NB4 (cell line): ENCODE data around the gene HBB.
"Not testable (repeated sequence)": the region's sequence is repeated elsewhere in the genome, so short reads cannot be mapped to it uniquely, and the experiment has no call there.

Source experiments
- DNase-seq: peaks from one replicate; pipeline ENCODE4 v3.0.0; 2010; ENCODE audit warnings: low read depth
- H3K4me3 ChIP-seq: one replicate; pipeline ENCODE4 v1.5.1; 2011; ENCODE audit warnings: mild to moderate bottlenecking, low read depth, low read length, moderate library complexity
- CTCF ChIP-seq: IDR thresholded peaks from one replicate; pipeline ENCODE4 v1.5.1; 2012; ENCODE audit warnings: low read depth, low read length
- MAX ChIP-seq: IDR thresholded peaks from 2 replicates; pipeline ENCODE4 v1.6.1; 2011; ENCODE audit warnings: low read depth, low read length
- MYC ChIP-seq: IDR thresholded peaks from 2 replicates; pipeline ENCODE4 v1.6.1; 2011; ENCODE audit warnings: low read depth, low read length
- POLR2A ChIP-seq: IDR thresholded peaks from 2 replicates; pipeline ENCODE4 v1.6.1; 2011; ENCODE audit warnings: mild to moderate bottlenecking; ENCODE audit not compliant: insufficient read length; ENCODE audit errors: extremely low read depth

Gene HBB

GRCh38 chr11:5267033-5267563 lies 40.2 kb upstream of the HBB start:
- no peak overlapping the region for H3K4me3 ChIP-seq
- no peak for DNase-seq
- no peak for TF ChIP-seq MYC
- TF ChIP-seq POLR2A = no peak
- TF ChIP-seq CTCF = no peak
- no peak for TF ChIP-seq MAX

GRCh38 chr11:5266609-5267008 lies 39.7 kb upstream of the HBB start:
- no peak for TF ChIP-seq POLR2A
- no peak for TF ChIP-seq MAX
- TF ChIP-seq CTCF = no peak
- no peak for TF ChIP-seq MYC
- H3K4me3 ChIP-seq = no peak overlapping the region
- no peak for DNase-seq

- no peak for TF ChIP-seq MAX
- TF ChIP-seq POLR2A = no peak
- no peak for TF ChIP-seq MYC
- no peak for TF ChIP-seq CTCF
Observed at GRCh38 chr11:5265832-5266231, 39.0 kb upstream of the HBB start.

GRCh38 chr11:5258543-5259262 lies 31.8 kb upstream of the HBB start:
- H3K4me3 ChIP-seq = no peak overlapping the region
- TF ChIP-seq MAX (no peak), MYC (no peak), POLR2A (no peak), CTCF (no peak)
- DNase-seq = no peak

More at GRCh38 chr11:5265832-5266231, 39.0 kb upstream of the HBB start:
- no peak overlapping the region for H3K4me3 ChIP-seq
- DNase-seq = no peak

GRCh38 chr11:5257296-5257695 lies 30.4 kb upstream of the HBB start:
- DNase-seq = no peak
- TF ChIP-seq POLR2A (no peak), MAX (no peak), CTCF (no peak), MYC (no peak)
- H3K4me3 ChIP-seq = no peak overlapping the region

GRCh38 chr11:5254646-5255413 lies 28.0 kb upstream of the HBB start, which contains the start of gene HBG2:
Gene HBG2 (minus strand): TSS chr11:5254781. CDS start chr11:5254728, 53 bp downstream.
- H3K4me3 ChIP-seq, DNase-seq: not testable (repeated sequence)

GRCh38 chr11:5254023-5254422 lies 27.2 kb upstream of the HBB start:
- not testable (repeated sequence) for DNase-seq, H3K4me3 ChIP-seq

- not testable (repeated sequence) for DNase-seq, H3K4me3 ChIP-seq
Observed at GRCh38 chr11:5253440-5253839, 26.6 kb upstream of the HBB start.
